GM10266 (cell line): ENCODE measurements around the gene SNX19.

Experiments
- DNase-seq: peaks from one replicate; pipeline ENCODE4 v3.0.0; 2012; ENCODE audit errors: extremely low spot score
- TF ChIP-seq, protein P1 (sequence below): IDR thresholded peaks from 2 replicates; pipeline ENCODE4 v1.5.1; 2012; ENCODE audit warnings: mild to moderate bottlenecking, low read depth; ENCODE audit not compliant: control insufficient read depth, insufficient read depth; ENCODE audit errors: missing control alignments

SNX19 gene

DNA sequence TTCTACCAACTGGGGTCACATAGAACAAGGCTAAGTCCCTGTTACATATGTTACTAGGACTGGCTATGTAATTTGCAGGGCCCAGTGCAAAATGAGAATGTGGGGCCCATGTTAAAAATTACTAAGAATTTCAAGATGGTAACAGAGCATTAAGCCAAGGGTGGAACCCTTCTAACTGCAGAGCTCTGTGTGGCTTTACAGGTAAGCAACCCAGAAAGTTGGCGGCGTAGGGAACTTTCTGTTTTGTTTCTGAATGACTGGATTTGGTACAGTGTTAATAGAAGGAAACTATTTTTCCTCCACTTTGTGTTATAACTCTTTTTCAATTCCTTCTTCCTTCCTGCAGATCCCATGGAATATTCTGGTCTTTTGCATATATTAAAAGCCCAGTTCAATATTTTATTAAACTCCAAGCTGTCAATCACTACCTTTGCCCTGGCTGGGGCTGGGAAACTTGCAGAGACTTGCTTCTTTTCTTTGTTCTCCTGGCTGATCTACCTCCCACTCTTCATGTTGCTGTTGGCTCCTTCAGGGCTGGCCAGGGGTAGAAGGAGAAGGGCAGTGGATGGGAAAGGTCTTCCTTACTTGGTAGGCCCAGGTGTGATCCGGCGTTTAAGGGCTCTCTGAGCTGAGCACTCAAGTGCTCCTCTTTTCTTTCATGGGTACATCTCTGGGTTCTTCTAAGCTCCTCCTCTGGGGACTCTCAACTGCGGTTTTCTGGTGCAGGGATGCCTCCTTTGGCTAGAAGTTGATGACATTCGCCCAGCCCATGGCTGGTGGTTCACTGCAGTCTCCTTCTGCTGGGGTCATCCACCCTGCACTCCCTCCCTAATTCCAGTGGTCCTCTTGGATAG is 67.7 kb downstream of the SNX19 start:
- TF ChIP-seq, protein P1, sequence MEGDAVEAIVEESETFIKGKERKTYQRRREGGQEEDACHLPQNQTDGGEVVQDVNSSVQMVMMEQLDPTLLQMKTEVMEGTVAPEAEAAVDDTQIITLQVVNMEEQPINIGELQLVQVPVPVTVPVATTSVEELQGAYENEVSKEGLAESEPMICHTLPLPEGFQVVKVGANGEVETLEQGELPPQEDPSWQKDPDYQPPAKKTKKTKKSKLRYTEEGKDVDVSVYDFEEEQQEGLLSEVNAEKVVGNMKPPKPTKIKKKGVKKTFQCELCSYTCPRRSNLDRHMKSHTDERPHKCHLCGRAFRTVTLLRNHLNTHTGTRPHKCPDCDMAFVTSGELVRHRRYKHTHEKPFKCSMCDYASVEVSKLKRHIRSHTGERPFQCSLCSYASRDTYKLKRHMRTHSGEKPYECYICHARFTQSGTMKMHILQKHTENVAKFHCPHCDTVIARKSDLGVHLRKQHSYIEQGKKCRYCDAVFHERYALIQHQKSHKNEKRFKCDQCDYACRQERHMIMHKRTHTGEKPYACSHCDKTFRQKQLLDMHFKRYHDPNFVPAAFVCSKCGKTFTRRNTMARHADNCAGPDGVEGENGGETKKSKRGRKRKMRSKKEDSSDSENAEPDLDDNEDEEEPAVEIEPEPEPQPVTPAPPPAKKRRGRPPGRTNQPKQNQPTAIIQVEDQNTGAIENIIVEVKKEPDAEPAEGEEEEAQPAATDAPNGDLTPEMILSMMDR: no peak
- no peak for DNase-seq

DNA sequence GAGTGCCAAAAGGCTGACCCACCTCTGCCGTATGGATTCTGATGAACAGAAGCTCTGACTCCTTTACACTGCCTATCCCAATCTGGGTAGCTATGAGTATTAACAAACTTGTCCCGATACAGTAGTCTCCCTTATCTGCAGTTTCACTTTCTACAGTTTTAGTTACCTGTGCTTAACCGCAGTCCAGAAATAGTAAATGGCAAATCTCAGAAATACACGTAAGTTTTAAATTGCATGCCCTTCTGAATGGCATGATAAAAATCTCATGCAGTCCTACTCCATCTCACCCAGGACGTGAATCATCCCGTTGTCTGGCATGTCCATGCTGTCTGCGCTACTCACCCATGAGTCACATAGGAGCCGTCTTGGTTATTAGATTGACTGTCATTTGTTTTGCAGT is 68.8 kb downstream of the SNX19 start:
- DNase-seq: no peak
- TF ChIP-seq, protein P1: no peak

DNA sequence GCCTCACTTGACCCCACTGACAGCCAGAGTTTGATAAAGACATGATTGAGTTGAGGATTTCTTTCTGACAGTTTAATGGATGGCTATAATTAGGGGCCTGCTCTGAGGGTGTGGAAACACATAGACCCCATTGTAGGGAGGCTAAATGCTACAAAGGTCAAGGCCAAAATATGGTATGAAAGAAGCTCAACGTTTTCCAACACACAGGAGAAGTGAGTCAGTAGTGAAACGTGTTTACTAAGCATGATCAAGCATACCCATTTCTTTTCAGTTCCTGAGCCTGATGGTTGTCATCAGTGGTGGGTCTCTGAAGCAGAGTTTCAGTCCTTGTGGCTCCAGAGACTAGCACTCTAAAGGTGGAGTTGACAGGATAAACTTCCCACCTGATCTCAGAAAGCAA is 69.7 kb downstream of the SNX19 start:
- TF ChIP-seq, protein P1: no peak
- no peak for DNase-seq

DNA sequence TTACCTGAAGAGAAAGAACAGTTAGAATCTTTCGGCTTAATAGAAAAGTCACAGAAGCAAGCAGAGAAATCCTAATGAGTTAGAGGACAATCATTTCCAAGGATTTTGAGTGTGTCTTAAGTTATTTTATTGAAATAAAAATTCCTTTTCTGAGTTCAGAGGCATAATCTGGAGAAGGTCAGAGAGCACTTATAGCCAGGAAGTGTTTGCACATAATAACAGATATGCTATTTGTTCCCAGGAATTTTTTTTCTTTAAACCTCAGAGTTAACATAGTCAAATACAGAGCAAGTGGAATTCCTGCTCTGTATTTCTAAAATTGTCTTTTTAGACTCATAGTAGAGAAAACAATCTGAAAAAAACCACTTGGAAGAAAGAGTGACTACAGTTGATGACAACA is 74.3 kb downstream of the SNX19 start:
- DNase-seq: no peak
- TF ChIP-seq, protein P1: no peak

DNA sequence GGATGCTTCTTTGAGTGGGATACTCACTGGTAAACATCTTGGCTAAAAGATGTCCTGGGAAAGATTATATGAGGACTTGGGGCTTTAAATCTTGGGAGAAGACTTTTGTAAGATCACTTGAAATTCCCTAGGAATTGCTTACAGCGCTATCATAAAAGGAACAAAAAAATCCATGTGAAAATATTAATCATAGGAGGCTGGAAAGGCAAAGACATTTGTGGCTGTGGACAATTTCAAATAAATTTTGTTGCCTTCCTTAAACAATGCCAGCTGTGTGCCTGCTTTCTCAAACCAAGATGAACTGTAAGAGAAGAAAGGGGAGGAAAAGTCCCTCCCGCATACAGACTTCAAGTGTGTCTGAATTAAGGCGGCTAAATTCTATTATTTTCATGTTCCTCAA is 75.6 kb downstream of the SNX19 start:
- TF ChIP-seq, protein P1: no peak
- no peak for DNase-seq

DNA sequence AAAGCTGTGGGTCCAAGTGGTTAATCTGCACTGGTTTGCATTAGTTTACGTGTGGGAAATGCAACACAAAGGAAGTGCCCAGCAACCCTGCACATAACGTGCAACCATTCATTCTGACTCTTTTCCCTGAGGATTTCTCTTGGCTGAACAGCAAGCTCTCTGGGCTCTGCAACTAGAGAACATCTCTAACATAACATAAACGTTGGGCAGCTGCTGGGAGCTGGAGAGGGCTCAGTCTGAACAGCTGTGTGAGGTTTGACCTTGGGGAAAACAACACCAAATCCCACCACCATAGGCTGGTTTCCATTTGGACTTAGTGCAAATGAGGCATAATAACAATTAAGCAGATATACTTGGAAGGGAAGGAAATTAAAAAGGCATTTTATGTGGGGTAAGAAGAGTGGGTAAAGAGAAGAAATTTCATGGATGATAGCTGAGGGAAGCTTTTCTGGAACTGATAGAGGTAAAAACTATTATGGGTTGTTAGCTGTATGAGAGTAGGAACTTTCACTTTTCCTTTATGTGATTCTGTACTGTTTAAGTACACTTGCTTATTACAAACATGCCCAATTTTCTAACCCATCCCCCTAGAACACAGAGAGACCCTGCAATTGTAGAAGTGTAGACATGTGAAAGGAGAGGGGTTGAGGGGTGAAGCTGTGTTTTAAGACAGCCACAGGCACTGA is 76.2 kb downstream of the SNX19 start:
- TF ChIP-seq, protein P1: no peak
- no peak for DNase-seq

DNA sequence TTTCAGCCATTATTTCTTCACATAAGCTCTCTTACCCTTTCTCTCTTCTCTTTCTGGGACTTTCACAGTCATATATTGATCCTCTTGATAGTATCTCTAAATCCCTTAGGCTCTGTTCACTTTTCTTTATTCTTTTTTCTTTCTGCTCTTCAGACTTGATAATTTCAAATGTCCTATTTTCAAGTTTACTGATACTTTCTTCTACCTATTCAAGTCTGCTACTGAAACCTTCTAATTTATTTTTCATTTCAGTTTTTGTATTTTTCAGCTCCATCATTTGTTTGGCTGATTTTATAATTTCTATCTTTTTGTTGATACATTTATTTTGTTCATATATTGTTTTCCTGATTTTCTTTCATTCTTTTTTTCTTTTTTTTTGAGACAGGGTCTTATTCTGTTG is 79.1 kb downstream of the SNX19 start:
- TF ChIP-seq, protein P1: no peak
- no peak for DNase-seq
